Neuronal stem cell (in vitro differentiated cells): ENCODE results near the gene SOAT2.
A peak's percentile ranks its signal among the peaks of the same experiment; 100 is the strongest.

Experiments used
- DNase-seq: peaks from one replicate; pipeline ENCODE4 v3.0.0-alpha.2; 2013; ENCODE audit warnings: low spot score
- H2AFZ ChIP-seq: one replicate; pipeline ENCODE4 v1.6.1; 2013; ENCODE audit warnings: mild to moderate bottlenecking, low read length, inconsistent platforms
- H2AK5ac ChIP-seq: 2 replicates; pipeline ENCODE4 v1.6.1; 2013; ENCODE audit warnings: low read depth, mild to moderate bottlenecking, inconsistent platforms, low read length, moderate library complexity, mixed read lengths
- H2BK120ac ChIP-seq: 2 replicates; pipeline ENCODE4 v1.6.1; 2013; ENCODE audit warnings: low read depth, mild to moderate bottlenecking, inconsistent platforms, low read length, moderate library complexity, mixed read lengths
- H2BK12ac ChIP-seq: one replicate; pipeline ENCODE4 v1.6.1; 2013; ENCODE audit warnings: low read length, inconsistent platforms
- H2BK15ac ChIP-seq: 2 replicates; pipeline ENCODE4 v1.6.1; 2013; ENCODE audit warnings: mild to moderate bottlenecking, low read length, inconsistent platforms, mixed read lengths
- H2BK5ac ChIP-seq: one replicate; pipeline ENCODE4 v1.6.1; 2013; ENCODE audit warnings: inconsistent platforms, mild to moderate bottlenecking, low read length, moderate library complexity
- H3K14ac ChIP-seq: one replicate; pipeline ENCODE4 v1.6.1; 2013; ENCODE audit warnings: low read length, inconsistent platforms
- H3K18ac ChIP-seq: 2 replicates; pipeline ENCODE4 v1.6.1; 2013; ENCODE audit warnings: low read length, inconsistent platforms
- H3K23ac ChIP-seq: 2 replicates; pipeline ENCODE4 v1.6.1; 2013; ENCODE audit warnings: low read depth, mild to moderate bottlenecking, mixed read lengths, low read length, inconsistent platforms; ENCODE audit not compliant: poor library complexity
- H3K27ac ChIP-seq: replicated peaks from 3 replicates; pipeline ENCODE4 v1.5.1; 2013; ENCODE audit warnings: low read length, inconsistent platforms
- H3K27me3 ChIP-seq, 3 experiments: 2 replicates each; pipeline ENCODE4 v1.6.1; 2013; ENCODE audit warnings: low read length in 3 of 3, mild to moderate bottlenecking in 2 of 3, inconsistent platforms in 1 of 3, low read depth in 1 of 3, mixed read lengths in 1 of 3, moderate library complexity in 1 of 3; ENCODE audit not compliant: control insufficient read depth in 3 of 3, insufficient read depth in 3 of 3
- H3K36me3 ChIP-seq, 2 donors: replicated peaks in 1 of 2; 2 replicates each; pipeline ENCODE4 v1.6.1; 2013; ENCODE audit warnings: low read length in 2 of 2; ENCODE audit not compliant: control insufficient read depth in 2 of 2, insufficient read depth in 2 of 2
- H3K4ac ChIP-seq: 2 replicates; pipeline ENCODE4 v1.6.1; 2013; ENCODE audit warnings: inconsistent platforms, mild to moderate bottlenecking, low read length, moderate library complexity
- H3K4me1 ChIP-seq, 2 donors: 1 replicate in 1 of 2; 2 replicates in 1 of 2; pipeline ENCODE4 v1.6.1; 2013; ENCODE audit warnings: low read length in 2 of 2, low read depth in 1 of 2; ENCODE audit not compliant: control insufficient read depth in 2 of 2, insufficient read depth in 1 of 2
- H3K4me2 ChIP-seq: one replicate; pipeline ENCODE4 v1.6.1; 2013; ENCODE audit warnings: mild to moderate bottlenecking, low read length, inconsistent platforms; ENCODE audit not compliant: insufficient read depth, poor library complexity, severe bottlenecking
- H3K4me3 ChIP-seq, 2 donors: 2 replicates each; pipeline ENCODE4 v1.5.1; 2013; ENCODE audit warnings: low read length in 2 of 2, mild to moderate bottlenecking in 2 of 2, inconsistent platforms in 1 of 2, moderate library complexity in 1 of 2
- H3K79me1 ChIP-seq: one replicate; pipeline ENCODE4 v1.6.1; 2013; ENCODE audit warnings: low read depth, mild to moderate bottlenecking, inconsistent platforms, low read length, moderate library complexity
- H3K9ac ChIP-seq: one replicate; pipeline ENCODE4 v1.6.1; 2013; ENCODE audit warnings: mild to moderate bottlenecking, low read depth, low read length, inconsistent platforms; ENCODE audit not compliant: poor library complexity
- H3K9me3 ChIP-seq, 2 donors: replicated peaks in 1 of 2; 2 replicates each; pipeline versions ENCODE3 to v1.6.1; 2013; ENCODE audit warnings: low read length in 2 of 2, mild to moderate bottlenecking in 2 of 2, inconsistent platforms in 1 of 2, low read depth in 1 of 2, mixed read lengths in 1 of 2, moderate library complexity in 1 of 2; ENCODE audit not compliant: control insufficient read depth in 2 of 2, insufficient read depth in 1 of 2
- H4K8ac ChIP-seq: one replicate; pipeline ENCODE4 v1.6.1; 2013; ENCODE audit warnings: low read depth, mild to moderate bottlenecking, inconsistent platforms, low read length, moderate library complexity
- H4K91ac ChIP-seq: one replicate; pipeline ENCODE4 v1.6.1; 2013; ENCODE audit warnings: low read length, low read depth, mild to moderate bottlenecking, inconsistent platforms; ENCODE audit not compliant: poor library complexity
- WGBS, 2 donors: extraction: QIAGEN DNeasy Blood & Tissue Kit; methylation state at CpG; one replicate each; pipeline ENCODE4 v1.1.7; 2013; ENCODE audit warnings: missing lambda C conversion rate in 2 of 2, mixed read lengths in 1 of 2; ENCODE audit not compliant: insufficient read length in 2 of 2, insufficient replicate concordance in 1 of 2; ENCODE audit errors: extremely low coverage in 2 of 2; 5-methylcytosine and 5-hydroxymethylcytosine counted together

SOAT2 gene

GRCh38 chr12:53059434-53060063 is 43.7 kb upstream of the SOAT2 start:
- Histone ChIP-seq H3K4ac (no peak overlapping the region), H2BK15ac (peak overlapping the region; percentile 87), H3K4me1 (peaks cover 0 to 2% of the 10 kb centered on the region in 2 donors), H3K23ac (peak overlapping the region; percentile 89), H3K27ac (no peak overlapping the region), H3K36me3 (peaks cover 0 to 2% of the 10 kb centered on the region in 2 donors), H3K4me3 (peak overlapping the region in 1 of 2 donors; percentile 62), H3K79me1 (no peaks in the 10 kb centered on the region), H3K18ac (peak overlapping the region; percentile 92), H2BK5ac (no peak overlapping the region), H2BK120ac (peak overlapping the region; percentile 72), H3K9me3 (no peaks in the 10 kb centered on the region), H3K4me2 (no peak overlapping the region), H3K27me3 (no peaks in the 10 kb centered on the region), H3K14ac (peak overlapping the region; percentile 71), H4K91ac (peak overlapping the region; percentile 53), H4K8ac (peak overlapping the region; percentile 43), H3K9ac (no peak overlapping the region), H2AK5ac (peak overlapping the region; percentile 97), H2AFZ (no peak overlapping the region), H2BK12ac (peak overlapping the region; percentile 24)
- WGBS, 2 donors: no CpG with 5 or more reads among the region's 24 CpGs
- no peak for DNase-seq

GRCh38 chr12:53060064-53060720 is 43.1 kb upstream of the SOAT2 start:
- H3K4ac ChIP-seq: no peak overlapping the region

GRCh38 chr12:53060721-53061276 is 42.5 kb upstream of the SOAT2 start:
- peaks cover 3 to 6% of the 10 kb centered on the region in 2 donors for H3K36me3 ChIP-seq
- no peaks in the 10 kb centered on the region for H3K79me1 ChIP-seq
- H4K91ac ChIP-seq: no peak overlapping the region
- H2AK5ac ChIP-seq: peak overlapping the region; percentile 56
- no peak overlapping the region for H3K4ac ChIP-seq
- peak overlapping the region; percentile 83 for H2BK5ac ChIP-seq
- no peak overlapping the region for H3K27ac ChIP-seq
- H2BK15ac ChIP-seq: peak overlapping the region; percentile 58
- DNase-seq: no peak
- H4K8ac ChIP-seq: no peak overlapping the region
- no peak overlapping the region for H3K18ac ChIP-seq
- no peak overlapping the region for H3K4me3 ChIP-seq
- H3K27me3 ChIP-seq: no peaks in the 10 kb centered on the region
- H2BK12ac ChIP-seq: peak overlapping the region; percentile 84
- peak overlapping the region; percentile 21 for H3K9ac ChIP-seq
- peak overlapping the region; percentile 72 for H2BK120ac ChIP-seq
- no peaks in the 10 kb centered on the region for H3K9me3 ChIP-seq
- H3K4me1 ChIP-seq: peaks cover 0 to 2% of the 10 kb centered on the region in 2 donors
- peak overlapping the region; percentile 78 for H3K23ac ChIP-seq
- no CpG with 5 or more reads among the region's 18 CpGs for WGBS, 2 donors
- no peak overlapping the region for H3K14ac ChIP-seq
- no peak overlapping the region for H2AFZ ChIP-seq
- H3K4me2 ChIP-seq: no peak overlapping the region

More at GRCh38 chr12:53060064-53060720, 43.1 kb upstream of the SOAT2 start:
- H3K9me3 ChIP-seq: no peaks in the 10 kb centered on the region
- peak overlapping the region; percentile 72 for H2BK120ac ChIP-seq
- peak overlapping the region; percentile 21 for H3K9ac ChIP-seq
- H3K36me3 ChIP-seq: peaks cover 0 to 6% of the 10 kb centered on the region in 2 donors
- H3K4me3 ChIP-seq: no peak overlapping the region
- H2BK15ac ChIP-seq: peak overlapping the region; percentile 87
- H3K27me3 ChIP-seq: no peaks in the 10 kb centered on the region
- H3K4me1 ChIP-seq: peaks cover 0 to 2% of the 10 kb centered on the region in 2 donors
- H3K4me2 ChIP-seq: no peak overlapping the region
- no peak for DNase-seq
- H4K8ac ChIP-seq: no peak overlapping the region
- H2BK5ac ChIP-seq: no peak overlapping the region
- peak overlapping the region; percentile 71 for H3K14ac ChIP-seq
- H2AK5ac ChIP-seq: peak overlapping the region; percentile 97
- peak overlapping the region; percentile 84 for H2BK12ac ChIP-seq
- peak overlapping the region; percentile 92 for H3K18ac ChIP-seq
- H3K27ac ChIP-seq: no peak overlapping the region
- no CpG with 5 or more reads among the region's 17 CpGs for WGBS, 2 donors
- H2AFZ ChIP-seq: no peak overlapping the region
- no peak overlapping the region for H4K91ac ChIP-seq
- H3K23ac ChIP-seq: peak overlapping the region; percentile 89
- no peaks in the 10 kb centered on the region for H3K79me1 ChIP-seq

GRCh38 chr12:53061404-53062010 is 41.8 kb upstream of the SOAT2 start:
- no peak for DNase-seq
- peak overlapping the region; percentile 83 for H2BK5ac ChIP-seq
- no peak overlapping the region for H2BK120ac ChIP-seq
- H3K14ac ChIP-seq: peak overlapping the region; percentile 5
- H3K4ac ChIP-seq: no peak overlapping the region
- peak overlapping the region; percentile 58 for H2BK15ac ChIP-seq
- H3K4me3 ChIP-seq: no peak overlapping the region
- no peak overlapping the region for H4K8ac ChIP-seq
- H3K36me3 ChIP-seq: peaks cover 3 to 6% of the 10 kb centered on the region in 2 donors
- H3K27ac ChIP-seq: no peak overlapping the region
- H2AFZ ChIP-seq: no peak overlapping the region
- H3K27me3 ChIP-seq: no peaks in the 10 kb centered on the region
- H3K4me1 ChIP-seq: peaks cover 0 to 2% of the 10 kb centered on the region in 2 donors
- H3K9me3 ChIP-seq: no peaks in the 10 kb centered on the region
- peak overlapping the region; percentile 17 for H2BK12ac ChIP-seq
- H3K9ac ChIP-seq: peak overlapping the region; percentile 40
- H3K23ac ChIP-seq: peak overlapping the region; percentile 78
- H3K4me2 ChIP-seq: no peak overlapping the region
- no peaks in the 10 kb centered on the region for H3K79me1 ChIP-seq
- H2AK5ac ChIP-seq: peak overlapping the region; percentile 91
- peak overlapping the region; percentile 21 for H3K18ac ChIP-seq
- H4K91ac ChIP-seq: no peak overlapping the region
- no CpG with 5 or more reads among the region's 5 CpGs for WGBS, 2 donors
